HG03064 (cell line): ENCODE data around the gene PIAS4.

Experiments
- ATAC-seq: cut with Tn5 transposase; IDR thresholded peaks from one replicate; pipeline ENCODE4 v1.9.1; 2021; ENCODE audit warnings: low read depth; ENCODE audit not compliant: unreplicated experiment

The PIAS4 gene

DNA sequence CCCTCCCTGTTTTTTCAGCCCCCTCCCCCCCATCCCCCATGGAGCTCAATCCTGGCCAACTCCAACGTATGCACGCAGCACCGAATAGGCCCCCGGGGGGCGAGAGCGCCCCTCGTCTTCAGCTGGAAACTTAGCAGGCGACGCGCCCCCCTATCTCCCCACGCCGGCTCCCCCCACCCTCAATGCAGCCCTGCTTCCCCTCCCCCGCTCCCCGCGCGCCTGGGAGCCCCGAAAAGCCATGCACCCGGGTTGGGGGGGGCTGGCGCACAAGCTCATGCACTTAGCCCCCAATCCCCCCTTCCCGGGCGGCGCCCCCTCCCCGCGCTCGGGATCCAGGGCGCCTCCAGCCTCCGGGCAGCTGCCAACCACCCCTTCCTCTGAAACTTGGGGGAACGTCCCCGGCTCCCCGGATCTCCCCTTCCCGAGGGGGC is 58.7 kb downstream of the PIAS4 start:
- no peak for ATAC-seq

DNA sequence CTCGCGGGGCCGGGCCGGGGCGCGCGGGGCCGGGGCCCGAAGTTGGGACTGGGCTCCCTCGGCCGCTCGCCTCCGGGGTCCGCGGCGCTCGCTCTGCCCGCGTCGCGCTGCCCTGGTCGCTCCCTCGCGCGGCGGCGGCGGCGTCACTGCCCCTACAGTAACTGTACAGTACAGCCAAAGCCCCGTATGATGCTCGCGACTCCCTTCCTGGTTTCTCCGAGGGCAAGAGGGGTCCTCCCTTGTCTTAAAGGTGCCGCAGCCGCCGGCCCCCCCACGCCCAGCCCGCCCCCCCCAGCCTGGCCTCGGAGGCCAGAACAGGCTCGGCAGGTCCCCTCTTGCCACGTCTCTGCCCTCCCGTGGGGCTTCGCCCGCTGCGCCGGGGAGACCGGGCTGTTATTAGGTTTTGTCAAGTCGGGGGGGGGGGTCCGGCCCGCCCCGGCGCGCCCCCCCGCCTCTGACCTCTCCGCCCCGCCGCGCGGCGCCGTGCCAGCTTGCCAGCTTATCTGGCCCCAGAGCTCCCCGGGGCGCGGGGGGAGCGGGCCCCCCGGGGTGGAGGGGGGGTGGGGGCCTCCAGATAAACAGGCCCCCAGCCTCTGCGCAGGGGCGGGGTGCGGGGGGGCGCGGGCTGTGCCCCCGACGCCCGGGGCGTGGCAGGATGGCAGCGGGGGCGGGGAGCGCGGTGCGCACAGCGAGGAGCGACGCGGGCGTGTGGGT is 59.3 kb downstream of the PIAS4 start, which contains the start of gene ZBTB7A:
TSS of gene ZBTB7A (minus strand) at position 218 of the 714 bp plus-strand sequence. CDS start 11,667 bp downstream, outside the sequence.
- no peak for ATAC-seq

DNA sequence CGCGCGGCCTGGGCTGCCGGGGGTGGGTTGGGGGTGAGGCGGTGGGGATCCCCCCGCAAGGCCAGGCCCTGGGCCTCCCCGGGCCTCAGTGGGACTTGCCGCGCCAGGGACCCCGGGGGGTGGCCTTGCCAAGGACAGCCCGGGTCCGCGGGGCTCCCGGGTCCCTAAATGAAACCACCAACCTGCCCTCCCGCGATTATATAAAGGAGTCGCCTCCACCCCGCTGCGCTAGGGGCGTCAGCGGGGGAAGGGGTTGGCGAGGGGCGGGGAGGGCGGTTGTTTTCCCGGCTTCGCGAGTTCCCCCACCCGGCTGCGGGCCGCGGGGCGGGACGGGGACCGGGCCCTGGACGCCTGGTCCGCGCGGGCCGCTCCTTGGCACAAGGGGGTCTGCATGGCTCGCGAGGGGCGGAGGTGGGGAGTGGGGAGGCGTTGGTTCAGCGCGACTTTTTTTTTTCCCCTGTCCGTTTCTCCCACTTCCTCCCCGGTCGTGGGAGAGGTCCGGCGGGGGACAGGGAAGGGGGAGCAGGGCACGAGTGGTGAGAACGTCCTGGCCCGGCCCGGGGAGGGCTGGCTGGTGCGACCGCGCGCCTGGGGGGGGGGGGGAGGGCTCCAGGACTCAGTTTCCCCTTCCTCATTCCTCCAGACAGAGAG is 60.0 kb downstream of the PIAS4 start:
- ATAC-seq: no peak

DNA sequence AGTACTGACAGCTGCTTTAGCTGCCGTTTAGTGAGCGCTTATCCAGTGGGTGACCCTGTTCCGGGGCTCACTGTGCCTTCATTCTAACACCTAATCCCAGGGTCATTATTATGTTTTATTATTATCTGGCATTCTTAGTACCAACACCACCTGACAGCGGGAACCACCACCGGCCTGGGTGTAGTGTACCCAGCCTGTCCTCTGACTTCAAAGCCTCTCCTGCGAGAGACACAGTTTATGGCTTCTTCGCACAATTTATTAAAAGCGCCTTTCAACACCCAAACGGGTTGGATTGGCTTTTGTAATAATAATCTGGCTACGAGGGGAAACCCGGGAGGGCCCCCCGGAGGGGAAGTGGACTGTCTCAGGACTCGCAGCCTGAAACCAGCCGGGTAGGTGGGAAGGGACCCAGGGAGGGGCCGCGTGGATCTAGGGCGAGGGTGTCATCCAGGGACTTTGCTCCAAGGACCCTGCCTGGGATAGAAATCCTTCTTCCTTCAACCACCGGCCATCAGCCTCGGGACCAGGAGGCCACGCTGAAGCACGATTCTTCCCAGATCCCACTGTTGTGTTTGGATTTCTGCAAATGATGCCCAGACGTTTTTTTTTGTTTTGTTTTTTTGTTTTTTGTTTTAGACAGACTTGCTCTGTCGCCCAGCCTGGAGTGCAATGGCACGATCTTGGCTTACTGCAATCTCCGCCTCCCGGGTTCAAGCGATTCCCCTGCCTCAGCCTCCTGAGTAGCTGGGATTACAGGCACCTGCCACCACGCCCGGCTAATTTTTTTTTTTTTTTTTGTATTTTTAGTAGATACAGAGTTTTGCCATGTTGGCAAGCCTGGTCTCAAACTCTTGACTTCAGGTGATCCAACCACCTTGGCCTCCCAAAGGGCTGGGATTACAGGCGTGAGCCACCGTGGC is 60.8 kb downstream of the PIAS4 start:
- no peak for ATAC-seq

DNA sequence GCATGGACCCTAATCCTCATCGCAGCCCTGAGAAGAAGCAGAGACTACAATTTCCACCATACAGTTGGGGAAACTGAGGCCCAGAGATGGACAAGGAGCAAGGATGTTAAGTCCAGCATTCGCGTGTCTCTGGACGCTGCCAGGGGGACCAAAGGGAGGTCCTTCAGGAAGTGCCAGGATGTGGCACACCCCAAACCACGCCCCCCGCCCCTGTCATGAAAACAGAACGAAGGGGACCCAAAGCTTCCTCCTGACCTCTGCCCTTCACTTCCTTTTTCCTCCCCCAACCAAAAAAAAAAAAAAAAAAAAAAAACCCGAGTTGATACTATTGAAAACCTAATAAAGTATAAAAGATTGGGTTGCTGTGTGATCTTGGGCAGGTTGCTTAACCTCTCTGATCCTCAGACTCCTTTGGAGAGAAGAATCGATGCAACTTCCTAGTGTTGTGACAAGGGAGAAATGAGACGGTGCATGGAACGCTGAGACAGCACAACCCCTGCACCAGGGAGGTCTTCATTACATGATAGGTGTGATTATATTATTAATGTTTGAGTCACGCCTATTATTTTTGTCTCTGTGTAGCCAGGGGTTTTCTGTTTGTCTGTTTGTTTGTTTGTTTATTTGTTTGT is 61.9 kb downstream of the PIAS4 start:
- no peak for ATAC-seq

DNA sequence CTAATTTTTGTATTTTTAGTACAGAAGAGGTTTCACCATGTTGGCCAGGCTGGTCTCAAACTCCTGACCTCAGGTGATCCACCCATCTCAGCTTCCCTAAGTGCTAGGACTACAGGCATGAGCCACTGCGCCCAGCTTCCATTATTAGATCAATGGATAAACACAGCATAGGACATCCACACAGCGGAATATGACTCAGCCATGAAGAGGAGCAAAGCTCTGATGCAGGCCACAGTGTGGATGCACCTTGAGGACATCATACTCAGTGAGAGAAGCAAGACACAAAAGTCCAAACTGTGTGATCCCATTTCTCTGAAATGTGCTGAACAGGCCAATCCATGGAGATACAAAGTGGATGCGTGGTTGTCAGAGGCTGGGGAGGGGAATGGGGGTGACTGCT is 64.1 kb downstream of the PIAS4 start:
- no peak for ATAC-seq

DNA sequence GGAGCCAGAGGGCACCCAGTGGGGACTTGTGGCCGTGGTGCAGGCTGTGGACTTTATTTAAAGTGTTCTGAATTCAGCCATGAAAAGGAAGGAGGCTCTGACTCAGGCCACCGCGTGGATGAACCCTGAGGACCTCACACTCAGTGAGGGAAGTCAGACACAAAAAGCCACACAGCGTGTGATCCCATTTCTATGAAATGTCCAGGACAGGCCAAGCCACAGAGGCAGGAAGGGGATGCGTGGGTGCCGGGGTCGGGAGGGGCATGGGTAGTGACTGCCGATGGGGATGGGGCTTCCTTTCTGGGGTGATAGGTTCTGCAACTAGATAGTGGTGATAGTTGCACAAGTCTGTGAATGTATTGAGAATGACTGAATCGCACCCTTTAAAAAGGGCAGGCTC is 67.8 kb downstream of the PIAS4 start:
- no peak for ATAC-seq

DNA sequence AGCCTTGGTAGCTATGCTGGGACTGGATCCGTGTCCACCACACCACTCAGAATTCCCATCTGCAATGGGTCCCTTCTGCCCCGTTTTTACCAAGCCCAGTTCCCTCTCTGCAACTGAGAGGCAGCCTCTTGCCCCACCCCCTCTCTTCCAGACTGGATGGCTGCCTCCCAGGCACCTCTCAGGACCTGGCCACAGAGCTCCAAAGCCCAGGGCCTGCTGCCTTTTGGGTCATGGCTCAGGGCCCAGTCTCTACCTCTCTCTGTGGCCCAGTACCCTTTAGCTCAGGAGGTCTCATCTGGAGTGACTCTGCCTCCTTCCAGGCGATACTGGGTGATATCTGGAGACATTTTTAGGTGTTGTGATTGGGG is 69.5 kb downstream of the PIAS4 start:
- ATAC-seq: no peak

DNA sequence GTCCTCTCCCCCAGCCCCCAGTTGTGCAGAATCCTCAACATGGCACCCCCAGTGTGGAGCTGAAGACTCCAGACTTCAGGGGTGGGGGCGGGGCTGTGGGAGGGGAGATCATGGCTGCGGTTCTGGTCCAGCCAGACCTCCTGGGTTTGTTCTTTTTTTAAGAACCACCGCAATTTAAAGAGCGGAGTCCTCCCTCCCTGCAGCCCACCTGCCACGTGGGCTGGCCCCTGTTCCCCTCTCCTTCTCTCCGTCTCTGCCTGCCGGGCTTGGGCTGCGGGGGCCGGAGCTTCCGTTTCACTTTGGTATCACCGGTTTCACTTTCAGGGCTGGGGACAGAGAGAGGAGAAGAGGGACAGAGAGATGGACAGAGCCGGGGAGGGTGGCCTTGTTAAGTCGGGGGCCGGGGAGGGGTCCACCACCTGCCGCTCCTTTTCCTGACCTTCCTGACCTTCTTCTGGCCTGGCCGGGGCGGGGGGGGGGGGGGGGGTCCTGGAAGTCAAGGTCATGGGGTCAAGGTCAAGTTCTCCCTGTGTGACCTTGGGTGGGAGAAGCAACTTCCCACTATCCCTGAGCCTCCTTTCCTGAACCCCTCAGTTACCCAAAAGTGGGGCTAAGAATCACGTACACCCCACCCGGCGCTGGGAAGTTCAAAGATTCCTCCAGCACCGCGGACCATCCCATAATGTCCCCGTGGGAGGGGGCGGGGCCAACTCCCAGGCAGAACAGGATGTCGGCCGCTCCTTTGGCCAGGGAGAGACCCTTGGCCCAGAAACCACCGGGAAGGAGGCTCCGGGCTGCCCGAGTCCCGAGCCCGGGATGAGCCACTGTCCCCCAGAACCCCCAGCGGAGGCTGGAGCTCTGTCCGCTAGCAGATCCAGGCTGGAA is 70.5 kb downstream of the PIAS4 start:
- no peak for ATAC-seq

DNA sequence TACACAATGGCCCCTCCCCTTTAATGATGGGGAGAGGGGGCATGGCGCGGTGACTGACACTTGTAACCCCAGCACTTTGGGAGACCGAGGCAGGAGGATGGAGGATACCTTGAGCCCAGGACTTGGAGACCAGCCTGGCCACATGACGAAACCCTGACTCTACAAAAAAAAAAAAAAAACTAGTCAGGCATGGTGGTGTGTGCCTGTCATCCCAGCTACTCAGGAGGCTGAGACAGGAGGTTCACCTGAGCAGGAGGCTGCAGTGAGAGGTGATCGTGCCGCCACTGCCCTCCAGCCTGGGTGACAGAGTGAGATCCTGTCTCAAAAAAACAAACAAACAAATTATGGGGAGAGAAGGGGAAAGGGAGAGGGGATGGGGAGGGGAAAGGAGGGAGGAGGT is 72.9 kb downstream of the PIAS4 start:
- no peak for ATAC-seq

DNA sequence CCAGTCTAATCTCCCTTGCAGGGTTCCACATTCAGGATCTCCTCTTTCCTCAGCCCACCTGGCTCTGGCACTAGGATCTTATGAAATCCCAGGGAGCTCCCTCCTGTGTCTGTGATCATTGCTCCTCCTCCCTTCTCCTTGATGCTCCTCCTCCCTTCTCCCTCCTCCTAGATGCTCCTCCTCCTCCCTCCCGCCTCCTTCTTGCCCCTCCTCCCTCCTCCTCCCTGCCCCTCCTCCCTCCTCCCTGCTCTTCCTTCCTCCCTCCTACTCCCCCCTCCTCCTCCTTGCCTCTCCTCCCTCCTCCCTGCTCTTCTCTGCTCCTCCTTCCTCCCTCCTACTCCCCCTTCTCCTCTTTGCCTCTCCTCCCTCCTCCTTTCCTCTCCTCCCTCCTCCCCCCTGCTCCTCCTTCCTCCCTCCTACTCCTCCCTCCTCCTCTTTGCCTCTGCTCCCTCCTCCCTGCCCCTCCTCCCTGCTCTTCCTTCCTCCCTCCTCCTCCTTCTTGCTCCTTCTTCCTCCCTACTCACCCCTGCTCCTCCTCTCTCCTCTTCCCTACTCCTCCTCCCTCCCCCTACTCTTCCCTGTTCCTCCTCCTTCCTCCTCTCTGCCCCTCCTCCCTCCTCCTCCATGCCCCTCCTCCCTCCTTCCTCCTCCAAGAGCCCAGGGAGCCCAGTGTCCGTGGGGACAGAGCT is 74.0 kb downstream of the PIAS4 start:
- no peak for ATAC-seq

DNA sequence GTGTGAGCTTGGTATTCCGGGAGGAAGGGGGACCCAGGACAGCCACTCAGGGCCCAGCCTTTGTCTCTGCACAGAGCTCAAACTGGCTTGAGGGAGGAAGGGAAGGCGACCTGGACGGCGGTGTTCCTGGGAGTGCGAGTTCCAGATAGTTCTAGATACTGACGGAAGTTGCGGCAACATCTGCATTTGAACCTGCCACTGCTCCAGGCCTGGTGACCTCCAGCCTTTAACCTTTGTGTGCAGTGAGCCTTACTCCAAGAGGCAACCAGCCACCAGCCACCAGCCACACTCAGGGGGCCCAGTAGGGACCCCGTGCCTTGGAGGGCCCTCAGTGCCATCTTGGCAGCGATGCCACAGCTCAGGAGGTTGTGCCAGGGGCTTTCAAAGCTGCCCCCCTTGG is 74.6 kb downstream of the PIAS4 start:
- ATAC-seq: no peak

DNA sequence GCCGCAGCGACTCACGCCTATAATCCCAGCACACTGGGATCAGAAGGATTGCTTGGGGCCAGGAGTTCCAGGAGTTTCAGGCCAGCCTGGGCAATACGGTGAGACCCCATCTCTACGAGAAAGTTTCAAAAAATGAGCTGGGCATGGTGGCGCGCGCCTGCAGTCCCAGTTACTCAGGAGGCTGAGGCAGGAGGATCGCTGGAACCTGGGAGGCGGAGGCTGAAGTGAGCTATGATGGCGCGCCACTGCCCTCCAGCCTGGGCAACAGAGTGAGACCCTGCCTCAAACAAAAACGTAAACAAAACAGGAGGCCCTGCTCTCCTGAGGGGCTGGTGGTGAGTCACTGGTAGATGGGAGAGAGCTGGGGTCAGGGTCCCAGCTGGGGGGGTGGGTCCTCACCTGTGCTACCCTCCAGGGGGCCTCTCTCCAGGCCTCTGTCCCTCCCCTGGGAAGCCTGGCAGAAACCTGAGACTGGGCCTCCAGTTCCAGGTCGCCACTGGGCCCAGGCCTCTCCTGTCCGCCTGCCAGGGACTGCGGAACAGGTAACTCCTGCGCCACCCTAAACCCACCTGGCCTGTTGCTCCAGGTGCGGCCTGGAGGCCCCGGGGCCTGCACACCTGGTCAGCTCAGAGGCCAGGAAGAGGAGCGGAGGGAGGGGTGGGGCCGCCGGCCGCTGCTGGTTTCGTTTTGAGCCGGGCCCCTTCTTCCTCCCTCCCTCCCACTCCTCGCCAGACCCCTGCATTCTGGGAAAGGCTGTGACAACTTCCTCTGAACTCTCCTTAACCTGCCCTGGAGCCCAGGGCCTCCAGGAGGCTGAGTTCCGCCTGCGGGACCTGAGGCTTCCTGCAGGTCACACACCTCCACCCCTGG is 76.4 kb downstream of the PIAS4 start:
- no peak for ATAC-seq

DNA sequence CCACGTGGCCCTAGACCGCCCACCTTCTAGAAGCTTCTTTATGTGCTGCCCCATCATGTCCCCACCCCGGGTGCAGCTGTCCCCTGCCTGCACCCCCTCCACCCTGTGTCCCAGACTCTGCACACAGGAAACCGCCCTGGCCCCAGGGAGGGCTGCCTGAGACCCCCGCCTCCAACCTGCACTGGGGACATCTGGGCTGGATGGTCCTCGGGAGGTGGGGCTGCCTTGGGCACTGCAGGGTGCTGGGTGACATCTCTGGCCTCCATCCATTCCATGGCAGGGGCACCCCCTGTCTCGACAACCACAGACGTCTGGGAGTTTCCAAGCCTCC is 77.0 kb downstream of the PIAS4 start:
- ATAC-seq: no peak

DNA sequence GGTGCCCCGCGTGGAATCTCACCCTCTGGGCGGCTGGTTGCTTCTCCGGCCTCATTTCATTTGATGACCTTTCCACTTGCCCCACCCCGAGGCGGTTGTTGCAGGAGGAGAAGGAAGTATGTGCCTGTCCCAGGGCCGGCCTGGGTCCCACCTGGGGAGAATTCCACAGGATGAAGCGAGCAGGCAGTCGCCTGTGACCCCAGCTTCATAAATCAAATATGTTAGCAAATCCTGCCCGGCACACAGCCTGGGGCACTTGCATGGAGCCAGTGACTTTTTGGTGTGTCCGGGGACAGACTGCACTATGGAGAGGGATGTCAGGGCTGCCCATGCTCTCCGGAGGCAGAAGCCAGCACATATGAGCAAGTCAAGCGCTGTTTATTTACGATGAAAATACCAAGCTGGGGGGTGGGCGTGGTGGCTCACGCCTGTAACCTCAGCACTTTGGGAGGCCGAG is 78.9 kb downstream of the PIAS4 start:
- ATAC-seq: no peak

DNA sequence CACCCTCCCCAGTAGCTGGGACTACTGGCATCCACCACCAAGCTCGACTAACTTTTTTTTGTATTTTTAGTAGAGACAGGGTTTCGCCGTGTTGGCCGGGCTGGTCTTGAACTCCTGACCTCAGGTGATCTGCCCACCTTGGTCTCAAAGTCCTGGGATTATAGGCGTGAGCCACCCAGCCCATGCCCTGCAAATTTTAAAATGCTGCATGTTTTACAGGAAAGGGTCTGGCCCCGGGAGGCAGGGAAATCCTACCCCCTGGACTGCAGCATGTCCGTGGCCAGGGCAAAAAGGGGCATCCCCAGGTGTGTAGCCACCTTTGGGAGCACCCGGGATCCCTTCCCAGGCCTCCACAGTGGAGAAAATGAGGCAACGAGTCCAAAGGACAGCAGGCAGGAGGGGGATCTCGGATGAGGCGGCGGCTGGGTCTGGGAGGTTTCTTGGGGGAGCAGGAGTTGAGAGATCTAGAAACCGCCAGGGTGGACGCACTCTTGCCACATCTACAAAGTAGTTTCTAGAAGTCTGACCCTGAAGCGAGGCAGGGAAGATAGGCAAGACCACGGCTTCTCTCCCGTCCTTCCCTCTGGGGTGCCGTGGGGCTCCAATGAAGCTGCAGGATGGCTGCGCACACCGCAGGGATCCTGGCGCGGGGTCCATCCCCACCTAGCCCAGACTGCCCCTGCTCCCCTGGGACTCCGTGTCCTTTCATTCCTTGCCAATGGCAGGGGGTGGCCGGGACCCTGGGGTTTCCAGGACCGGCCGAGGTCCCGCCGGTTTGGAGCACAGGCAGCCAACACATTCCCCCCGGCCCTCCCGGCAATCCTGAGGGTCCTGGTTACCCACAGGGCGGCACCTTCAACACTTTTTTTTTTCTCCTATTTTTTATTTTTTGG is 80.5 kb downstream of the PIAS4 start:
- ATAC-seq: no peak

DNA sequence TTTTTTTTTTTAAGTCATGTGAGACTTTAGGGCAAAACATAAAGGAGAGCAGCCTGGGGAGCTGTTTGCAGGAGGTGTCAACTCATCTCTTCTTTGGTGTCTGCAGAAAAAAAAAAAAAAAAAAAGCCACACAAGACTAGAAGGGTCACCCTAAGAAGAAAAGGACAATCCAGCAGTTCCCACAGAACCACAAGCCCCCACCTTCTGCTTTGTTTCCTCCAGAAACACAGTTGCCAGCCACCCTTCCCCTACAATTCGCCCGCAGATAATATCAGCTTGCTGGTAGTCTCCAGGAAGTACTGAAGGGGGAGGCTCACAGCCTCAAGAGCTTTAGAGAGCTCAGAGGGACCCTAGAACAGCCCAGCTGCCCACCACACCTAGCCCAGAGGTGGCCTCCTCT is 81.4 kb downstream of the PIAS4 start:
- ATAC-seq: no peak
